ENCODE data around the gene IPO9. TPM values are rescaled to one million over a fixed set of nuclear protein-coding genes. Genes with fewer than 3 reads are reported as not detected.

The IPO9 gene
- total RNA-seq, 2 donors from 2014 or later: 108 to 133 TPM

DNA sequence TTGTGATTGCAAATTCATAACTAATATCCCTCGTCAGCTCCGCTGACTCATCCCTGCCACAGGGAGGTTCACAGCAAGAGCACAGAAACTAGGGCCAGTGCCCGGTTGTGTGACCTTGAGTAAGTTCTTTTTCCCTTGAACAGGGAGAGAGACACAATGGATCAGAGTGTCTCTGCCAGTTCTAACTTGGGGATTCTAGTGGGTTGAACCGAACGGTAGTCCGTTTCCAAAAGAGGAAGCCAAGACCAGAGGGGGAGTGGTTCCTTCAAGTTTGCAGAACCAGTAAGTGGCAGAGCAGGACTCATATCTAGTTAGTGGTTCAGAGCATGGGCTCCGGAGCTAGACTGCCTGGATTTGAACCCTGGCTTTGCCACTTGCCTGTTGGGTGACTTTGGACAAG is 54.8 kb downstream of the IPO9 start:
- peaks cover 23% of the 10 kb centered on the region for H3K4me1 Mint-ChIP-seq
- peaks cover 11% of the 10 kb centered on the region for H3K27me3 ChIP-seq (ENCODE audit: control insufficient read depth, insufficient read depth, low read length, poor library complexity, severe bottlenecking)
- no peak overlapping the region for H3K4me3 ChIP-seq (ENCODE audit: low read length)
- no peak for DNase-seq
- H3K27me3 Mint-ChIP-seq (ENCODE audit: insufficient read depth): peaks cover 15% of the 10 kb centered on the region
- no peak overlapping the region for H3K4me3 Mint-ChIP-seq
- no peaks in the 10 kb centered on the region for H3K36me3 ChIP-seq (ENCODE audit: control insufficient read depth, insufficient read depth, low read length)
- no peaks in the 10 kb centered on the region for H3K36me3 Mint-ChIP-seq (ENCODE audit: low read depth)
- 91 to 94% methylated on average over 6 to 7 of the region's 7 CpGs for WGBS, 2 experiments (ENCODE audit: insufficient coverage in 1 of 2, insufficient read length in 1 of 2)
- H3K27ac ChIP-seq (ENCODE audit: low read depth, low read length): no peak overlapping the region
- no peaks in the 10 kb centered on the region for H3K9me3 ChIP-seq (ENCODE audit: control insufficient read depth, low read length)
- H3K4me1 ChIP-seq (ENCODE audit: control insufficient read depth, insufficient read depth, low read length): peaks cover 5% of the 10 kb centered on the region
- H3K9me3 Mint-ChIP-seq: no peaks in the 10 kb centered on the region
- TF ChIP-seq, protein P1, sequence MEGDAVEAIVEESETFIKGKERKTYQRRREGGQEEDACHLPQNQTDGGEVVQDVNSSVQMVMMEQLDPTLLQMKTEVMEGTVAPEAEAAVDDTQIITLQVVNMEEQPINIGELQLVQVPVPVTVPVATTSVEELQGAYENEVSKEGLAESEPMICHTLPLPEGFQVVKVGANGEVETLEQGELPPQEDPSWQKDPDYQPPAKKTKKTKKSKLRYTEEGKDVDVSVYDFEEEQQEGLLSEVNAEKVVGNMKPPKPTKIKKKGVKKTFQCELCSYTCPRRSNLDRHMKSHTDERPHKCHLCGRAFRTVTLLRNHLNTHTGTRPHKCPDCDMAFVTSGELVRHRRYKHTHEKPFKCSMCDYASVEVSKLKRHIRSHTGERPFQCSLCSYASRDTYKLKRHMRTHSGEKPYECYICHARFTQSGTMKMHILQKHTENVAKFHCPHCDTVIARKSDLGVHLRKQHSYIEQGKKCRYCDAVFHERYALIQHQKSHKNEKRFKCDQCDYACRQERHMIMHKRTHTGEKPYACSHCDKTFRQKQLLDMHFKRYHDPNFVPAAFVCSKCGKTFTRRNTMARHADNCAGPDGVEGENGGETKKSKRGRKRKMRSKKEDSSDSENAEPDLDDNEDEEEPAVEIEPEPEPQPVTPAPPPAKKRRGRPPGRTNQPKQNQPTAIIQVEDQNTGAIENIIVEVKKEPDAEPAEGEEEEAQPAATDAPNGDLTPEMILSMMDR (conservative IDR thresholded peaks at IDR 0.05): no peak
- H3K9ac ChIP-seq (ENCODE audit: extremely low read depth, low read length, poor library complexity, severe bottlenecking): no peak overlapping the region
- H3K27ac Mint-ChIP-seq: no peak overlapping the region

DNA sequence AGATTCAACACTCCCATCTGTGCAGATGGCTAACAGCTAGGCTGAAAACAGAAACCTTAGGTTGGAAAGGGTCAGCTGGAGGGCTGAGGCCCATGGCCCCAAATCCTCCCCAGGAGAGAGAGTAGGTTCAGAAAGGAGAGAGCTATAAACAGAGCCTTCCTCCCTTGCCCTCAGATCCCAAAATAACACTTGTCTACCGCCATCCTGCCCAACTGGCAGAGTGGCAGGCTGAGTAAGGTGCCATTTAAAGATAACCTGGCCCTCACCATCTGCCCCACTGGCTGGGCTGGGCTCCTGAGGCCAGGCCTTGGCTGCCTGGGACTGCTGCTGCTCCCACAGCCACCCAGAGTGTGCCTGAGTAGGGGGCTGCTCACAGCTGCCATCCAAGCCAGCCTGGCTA is 55.5 kb downstream of the IPO9 start:
- Histone ChIP-seq H3K4me3 (ENCODE audit: low read length) (no peak overlapping the region), H3K27me3 (ENCODE audit: control insufficient read depth, insufficient read depth, low read length, poor library complexity, severe bottlenecking) (peaks cover 16% of the 10 kb centered on the region), H3K9ac (ENCODE audit: extremely low read depth, low read length, poor library complexity, severe bottlenecking) (no peak overlapping the region), H3K9me3 (ENCODE audit: control insufficient read depth, low read length) (no peaks in the 10 kb centered on the region), H3K36me3 (ENCODE audit: control insufficient read depth, insufficient read depth, low read length) (no peaks in the 10 kb centered on the region), H3K4me1 (ENCODE audit: control insufficient read depth, insufficient read depth, low read length) (peaks cover 5% of the 10 kb centered on the region), H3K27ac (ENCODE audit: low read depth, low read length) (no peak overlapping the region)
- TF ChIP-seq, protein P1 (conservative IDR thresholded peaks at IDR 0.05): no peak
- Mint-ChIP-seq H3K4me1 (peaks cover 23% of the 10 kb centered on the region), H3K27me3 (ENCODE audit: insufficient read depth) (peaks cover 17% of the 10 kb centered on the region), H3K27ac (no peak overlapping the region), H3K9me3 (no peaks in the 10 kb centered on the region), H3K36me3 (ENCODE audit: low read depth) (no peaks in the 10 kb centered on the region), H3K4me3 (no peak overlapping the region)
- 87% methylated on average over 1 of the region's 1 CpG; no CpG with 5 or more reads in 1 of the 2 experiments for WGBS, 2 experiments (ENCODE audit: insufficient coverage in 1 of 2, insufficient read length in 1 of 2)
- no peak for DNase-seq

DNA sequence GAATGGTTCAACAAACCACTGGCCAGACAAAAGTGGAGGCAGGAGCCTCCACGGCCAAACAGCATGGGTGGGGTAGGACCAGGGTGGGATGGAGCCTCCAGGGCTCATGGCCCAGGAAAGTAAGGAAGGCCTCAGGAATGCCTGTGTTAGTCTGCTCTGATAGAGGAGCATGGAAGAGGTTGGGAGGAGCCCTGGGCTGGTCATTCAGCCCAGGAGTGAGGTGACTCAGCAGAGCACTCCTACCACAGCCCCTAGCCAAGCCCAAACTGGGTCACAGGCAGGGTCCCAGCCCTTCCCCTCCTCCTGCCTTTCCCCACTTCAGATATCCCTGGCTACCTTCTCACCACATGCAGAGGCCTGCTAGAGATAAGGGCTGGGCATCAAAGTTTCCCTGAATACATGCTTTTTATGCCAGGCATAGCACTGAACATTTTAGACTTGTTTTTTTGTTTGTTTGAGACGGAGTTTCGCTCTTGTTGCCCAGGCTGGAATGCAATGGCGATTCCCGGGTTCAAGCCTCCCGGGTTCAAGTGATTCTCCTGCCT is 56.6 kb downstream of the IPO9 start:
- H3K36me3 Mint-ChIP-seq (ENCODE audit: low read depth): no peaks in the 10 kb centered on the region
- no peak overlapping the region for H3K4me3 Mint-ChIP-seq
- peak; percentile 73 for DNase-seq
- Histone ChIP-seq H3K27ac (ENCODE audit: low read depth, low read length) (no peak overlapping the region), H3K9me3 (ENCODE audit: control insufficient read depth, low read length) (no peaks in the 10 kb centered on the region), H3K9ac (ENCODE audit: extremely low read depth, low read length, poor library complexity, severe bottlenecking) (no peak overlapping the region), H3K4me3 (ENCODE audit: low read length) (no peak overlapping the region), H3K36me3 (ENCODE audit: control insufficient read depth, insufficient read depth, low read length) (no peaks in the 10 kb centered on the region), H3K27me3 (ENCODE audit: control insufficient read depth, insufficient read depth, low read length, poor library complexity, severe bottlenecking) (peaks cover 28% of the 10 kb centered on the region), H3K4me1 (ENCODE audit: control insufficient read depth, insufficient read depth, low read length) (peaks cover 5% of the 10 kb centered on the region)
- WGBS, 2 experiments (ENCODE audit: insufficient coverage in 1 of 2, insufficient read length in 1 of 2): 83 to 88% methylated on average over 4 to 6 of the region's 6 CpGs
- peak overlapping the region; percentile 39 for H3K27ac Mint-ChIP-seq
- TF ChIP-seq, protein P1 (conservative IDR thresholded peaks at IDR 0.05): no peak
- H3K27me3 Mint-ChIP-seq (ENCODE audit: insufficient read depth): peaks cover 26% of the 10 kb centered on the region
- H3K9me3 Mint-ChIP-seq: no peaks in the 10 kb centered on the region
- peaks cover 23% of the 10 kb centered on the region for H3K4me1 Mint-ChIP-seq
